ENCODE results near the gene RSU1. TPM values are rescaled to one million over a fixed set of nuclear protein-coding genes. Genes with fewer than 3 reads are reported as not detected.

The RSU1 gene
- total and polyA plus RNA-seq, 9 donors, result 59.4 to 93.9 (median 79.0) TPM

DNA sequence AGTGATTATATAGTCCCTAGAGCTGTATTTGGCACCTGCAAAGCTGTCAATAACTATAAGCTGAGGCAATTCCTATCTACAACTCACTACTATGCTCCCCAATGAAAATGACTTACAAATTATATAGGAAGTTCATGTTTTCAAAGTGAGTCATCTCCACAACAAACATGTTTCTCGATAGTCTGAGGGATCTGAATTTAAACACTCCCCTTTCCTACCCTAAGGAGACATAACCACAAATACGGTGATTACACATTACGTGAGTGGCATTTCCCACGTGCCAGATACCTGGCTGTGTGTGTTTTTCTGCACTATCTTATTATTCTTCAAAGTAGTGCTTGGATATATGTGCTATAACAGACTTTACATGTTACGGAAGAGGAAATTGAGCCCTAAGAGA is 173.1 kb downstream of the RSU1 start:
- H3K9me3 ChIP-seq (replicated peaks; ENCODE audit: control insufficient read depth, low read depth, low read length), result no peaks in the 10 kb centered on the region
- H3K4me1 ChIP-seq (ENCODE audit: control insufficient read depth, insufficient read depth, low read length), result peaks cover 3% of the 10 kb centered on the region
- no peak for DNase-seq
- WGBS (ENCODE audit: insufficient coverage), result 71% methylated on average over 1 of the region's 5 CpGs
- H3K27me3 ChIP-seq (ENCODE audit: control insufficient read depth, insufficient read depth, low read length), result no peaks in the 10 kb centered on the region
- H3K27ac ChIP-seq (ENCODE audit: low read length), result no peak overlapping the region
- H3K4me3 ChIP-seq (ENCODE audit: low read length), result no peak overlapping the region
- no peaks in the 10 kb centered on the region for H3K36me3 ChIP-seq (ENCODE audit: control insufficient read depth, insufficient read depth, low read length)

DNA sequence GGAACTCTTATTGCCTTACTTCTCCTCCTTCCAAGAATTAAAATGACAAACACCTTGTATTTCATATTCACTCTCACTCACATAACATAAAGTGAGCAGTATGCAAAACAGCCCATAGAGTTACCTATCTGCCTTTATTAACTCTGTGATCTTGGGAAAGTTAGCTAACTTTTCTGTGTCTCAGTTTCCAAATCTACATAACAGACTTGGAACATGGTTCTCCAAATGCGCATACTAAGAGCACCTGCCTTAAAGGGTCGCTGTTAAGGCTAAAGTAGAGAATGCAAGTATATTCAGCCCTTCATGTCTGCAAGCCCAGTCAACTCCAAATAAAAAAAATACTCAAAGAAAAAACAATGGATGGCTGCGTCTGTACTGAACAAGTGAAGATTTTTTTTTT is 173.7 kb downstream of the RSU1 start:
- Histone ChIP-seq H3K4me3 (ENCODE audit: low read length) (no peak overlapping the region), H3K27me3 (ENCODE audit: control insufficient read depth, insufficient read depth, low read length) (no peaks in the 10 kb centered on the region), H3K27ac (ENCODE audit: low read length) (no peak overlapping the region), H3K36me3 (ENCODE audit: control insufficient read depth, insufficient read depth, low read length) (no peaks in the 10 kb centered on the region), H3K9me3 (replicated peaks; ENCODE audit: control insufficient read depth, low read depth, low read length) (no peaks in the 10 kb centered on the region), H3K4me1 (ENCODE audit: control insufficient read depth, insufficient read depth, low read length) (peaks cover 3% of the 10 kb centered on the region)
- no CpG with 5 or more reads among the region's 3 CpGs for WGBS (ENCODE audit: insufficient coverage)
- no peak for DNase-seq

DNA sequence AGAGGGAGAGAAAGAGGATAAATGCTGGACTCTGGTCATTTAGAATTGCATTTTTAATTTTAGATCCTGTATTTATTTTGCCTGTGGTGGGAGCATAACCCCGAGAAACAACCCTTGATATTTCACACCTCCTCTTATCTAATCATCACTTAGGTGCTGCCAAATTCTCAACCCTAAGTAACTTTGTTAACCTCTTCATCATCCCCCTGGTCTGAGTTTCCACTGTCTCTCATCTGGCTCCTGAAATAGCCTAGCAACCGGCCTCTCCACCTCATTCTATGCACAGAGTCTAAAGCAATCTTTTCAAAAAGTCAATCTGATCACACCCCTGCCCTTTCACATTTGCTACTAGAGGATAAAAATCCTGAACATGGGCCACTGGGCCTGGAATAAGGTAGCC is 177.1 kb downstream of the RSU1 start:
- no peaks in the 10 kb centered on the region for H3K36me3 ChIP-seq (ENCODE audit: control insufficient read depth, insufficient read depth, low read length)
- 35% methylated on average over 2 of the region's 2 CpGs for WGBS (ENCODE audit: insufficient coverage)
- DNase-seq, result no peak
- H3K27me3 ChIP-seq (ENCODE audit: control insufficient read depth, insufficient read depth, low read length), result no peaks in the 10 kb centered on the region
- peaks cover 3% of the 10 kb centered on the region for H3K4me1 ChIP-seq (ENCODE audit: control insufficient read depth, insufficient read depth, low read length)
- no peak overlapping the region for H3K27ac ChIP-seq (ENCODE audit: low read length)
- no peak overlapping the region for H3K4me3 ChIP-seq (ENCODE audit: low read length)
- H3K9me3 ChIP-seq (replicated peaks; ENCODE audit: control insufficient read depth, low read depth, low read length), result no peaks in the 10 kb centered on the region

DNA sequence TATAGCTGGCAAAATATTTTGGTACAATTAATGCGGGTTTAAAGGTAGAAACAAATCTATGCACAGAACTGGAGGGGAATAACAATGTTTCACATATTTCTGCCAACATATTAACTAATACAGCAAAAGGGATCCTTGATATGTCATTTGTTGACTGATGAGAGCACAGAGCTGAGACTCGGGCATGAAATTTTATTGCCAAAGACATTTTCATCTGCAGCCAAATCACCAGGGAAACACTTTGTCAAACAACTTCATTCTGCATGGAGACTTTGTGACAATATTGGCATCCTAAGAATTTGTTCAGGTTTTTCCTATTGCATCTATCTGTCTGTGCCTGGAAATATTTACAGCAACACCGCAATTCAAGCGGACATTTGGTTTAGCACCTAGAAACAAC is 177.8 kb downstream of the RSU1 start:
- Histone ChIP-seq H3K27ac (ENCODE audit: low read length) (no peak overlapping the region), H3K4me3 (ENCODE audit: low read length) (no peak overlapping the region), H3K36me3 (ENCODE audit: control insufficient read depth, insufficient read depth, low read length) (no peaks in the 10 kb centered on the region), H3K27me3 (ENCODE audit: control insufficient read depth, insufficient read depth, low read length) (no peaks in the 10 kb centered on the region), H3K4me1 (ENCODE audit: control insufficient read depth, insufficient read depth, low read length) (peaks cover 3% of the 10 kb centered on the region), H3K9me3 (replicated peaks; ENCODE audit: control insufficient read depth, low read depth, low read length) (no peaks in the 10 kb centered on the region)
- DNase-seq, result no peak
- 40% methylated on average over 1 of the region's 4 CpGs for WGBS (ENCODE audit: insufficient coverage)

DNA sequence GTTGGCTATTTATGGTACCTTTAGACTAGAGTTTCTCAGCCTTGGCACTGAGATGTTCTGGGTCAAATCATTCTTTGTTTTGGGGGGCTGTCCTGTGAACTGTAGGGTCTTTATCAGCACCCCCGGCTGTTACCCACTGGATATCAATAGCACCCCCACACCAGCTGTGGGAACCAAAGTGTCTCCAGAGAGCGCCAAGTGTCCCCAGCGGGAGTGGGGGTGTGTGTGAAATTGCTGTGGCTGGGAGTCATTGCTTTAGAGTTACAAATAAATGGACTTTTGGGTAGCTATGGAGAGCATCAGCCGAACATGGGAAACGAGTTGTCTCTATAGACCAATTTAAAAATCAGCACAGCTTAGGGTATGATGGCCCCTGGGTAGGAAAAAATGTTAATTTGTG is 184.2 kb downstream of the RSU1 start:
- no CpG with 5 or more reads among the region's 5 CpGs for WGBS (ENCODE audit: insufficient coverage)

DNA sequence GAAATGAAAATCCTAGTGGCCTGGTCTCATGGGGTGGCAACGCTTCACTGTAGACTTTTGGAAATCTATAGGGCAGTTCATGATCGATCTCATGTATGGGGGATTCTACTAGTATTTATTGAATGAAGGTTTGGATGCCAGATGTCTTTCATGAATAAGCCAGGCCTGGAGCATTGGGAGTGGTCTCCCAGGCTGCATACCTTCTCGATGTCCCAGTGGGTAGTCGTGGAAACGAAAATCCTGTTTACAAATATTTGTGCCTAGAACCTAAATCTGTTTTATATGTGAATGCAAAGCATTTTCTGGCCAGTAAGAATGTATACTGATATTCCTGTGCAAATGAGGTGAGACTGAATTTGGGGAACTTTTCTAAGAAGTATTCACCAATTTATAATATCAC is 190.5 kb downstream of the RSU1 start:
- WGBS (ENCODE audit: insufficient coverage), result 82% methylated on average over 2 of the region's 5 CpGs
- Histone ChIP-seq H3K9me3 (replicated peaks; ENCODE audit: control insufficient read depth, low read depth, low read length) (no peaks in the 10 kb centered on the region), H3K27ac (ENCODE audit: low read length) (no peak overlapping the region), H3K4me3 (ENCODE audit: low read length) (no peak overlapping the region), H3K27me3 (ENCODE audit: control insufficient read depth, insufficient read depth, low read length) (no peaks in the 10 kb centered on the region), H3K36me3 (ENCODE audit: control insufficient read depth, insufficient read depth, low read length) (no peaks in the 10 kb centered on the region), H3K4me1 (ENCODE audit: control insufficient read depth, insufficient read depth, low read length) (no peaks in the 10 kb centered on the region)
- no peak for DNase-seq

More for the DNA sequence above, 184.2 kb downstream of the RSU1 start:
- H3K27me3 ChIP-seq (ENCODE audit: control insufficient read depth, insufficient read depth, low read length), result no peaks in the 10 kb centered on the region
- no peak for DNase-seq
- H3K36me3 ChIP-seq (ENCODE audit: control insufficient read depth, insufficient read depth, low read length), result no peaks in the 10 kb centered on the region
- H3K4me1 ChIP-seq (ENCODE audit: control insufficient read depth, insufficient read depth, low read length), result no peaks in the 10 kb centered on the region
- H3K9me3 ChIP-seq (replicated peaks; ENCODE audit: control insufficient read depth, low read depth, low read length), result no peaks in the 10 kb centered on the region
- H3K4me3 ChIP-seq (ENCODE audit: low read length), result no peak overlapping the region
- H3K27ac ChIP-seq (ENCODE audit: low read length), result no peak overlapping the region

DNA sequence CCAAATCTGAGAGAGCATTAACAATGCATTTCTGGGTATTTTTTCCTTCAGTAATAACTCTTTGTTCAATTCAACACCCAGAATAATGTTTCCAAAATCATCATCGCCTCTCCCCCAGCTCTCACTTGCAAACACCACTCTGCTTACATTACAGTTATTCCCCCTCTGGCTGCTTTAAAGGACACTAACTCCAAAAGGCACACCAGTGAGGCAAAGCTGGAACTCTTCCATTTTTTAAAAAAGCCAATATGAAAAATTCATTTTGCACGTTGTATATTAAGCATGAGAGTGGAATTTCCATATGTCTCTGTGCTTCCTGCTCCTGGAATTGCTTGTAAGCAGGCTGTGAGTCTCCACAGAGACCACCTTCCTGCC is 204.3 kb downstream of the RSU1 start:
- Histone ChIP-seq H3K4me3 (ENCODE audit: low read length) (no peak overlapping the region), H3K36me3 (ENCODE audit: control insufficient read depth, insufficient read depth, low read length) (no peaks in the 10 kb centered on the region)
- WGBS (ENCODE audit: insufficient coverage), result 40% methylated on average over 1 of the region's 2 CpGs

DNA sequence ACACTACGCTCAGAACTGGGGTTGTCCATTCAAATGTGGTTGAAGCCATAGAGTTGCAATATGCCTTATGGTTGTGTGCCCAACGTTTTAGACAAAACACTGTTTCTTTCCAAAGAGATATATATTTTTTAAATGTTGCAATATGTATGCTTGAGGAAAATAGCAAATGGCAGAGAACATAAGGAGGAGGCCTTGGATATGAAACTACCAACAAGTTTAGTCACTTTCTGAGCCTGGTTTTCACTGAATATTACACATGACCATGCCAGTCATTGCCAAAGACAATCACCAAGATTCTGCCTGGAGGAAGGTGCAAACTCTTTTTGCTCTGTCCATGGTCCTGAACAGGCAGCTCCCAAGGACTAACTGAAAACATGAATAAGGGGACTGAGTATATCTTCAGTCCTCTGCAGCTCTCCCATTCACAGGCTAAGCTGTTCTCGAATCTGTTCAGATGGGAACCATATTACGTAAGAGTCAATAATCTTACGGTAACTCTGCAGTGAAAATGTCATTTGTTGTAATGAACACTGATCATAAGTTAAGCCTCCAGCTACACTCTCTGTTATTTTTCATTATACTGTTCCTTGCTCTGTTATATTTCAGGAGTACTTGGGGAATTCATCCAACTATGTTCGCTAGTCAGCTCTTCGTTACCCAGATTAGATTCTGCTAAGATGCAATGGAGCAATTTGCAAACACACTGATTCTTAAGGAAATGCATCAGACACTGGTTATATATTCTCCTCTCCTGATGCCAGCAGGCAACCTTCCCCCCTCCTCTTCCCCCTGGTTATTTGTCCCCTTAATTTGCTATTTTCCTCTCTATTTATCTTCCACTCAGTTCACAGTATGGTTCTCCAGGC is 204.9 kb downstream of the RSU1 start:
- WGBS (ENCODE audit: insufficient coverage), result 95% methylated on average over 2 of the region's 7 CpGs
- H3K9me3 ChIP-seq (replicated peaks; ENCODE audit: control insufficient read depth, low read depth, low read length), result peaks cover 7% of the 10 kb centered on the region
- peak; percentile 61 for DNase-seq
- H3K36me3 ChIP-seq (ENCODE audit: control insufficient read depth, insufficient read depth, low read length), result no peaks in the 10 kb centered on the region
- no peaks in the 10 kb centered on the region for H3K27me3 ChIP-seq (ENCODE audit: control insufficient read depth, insufficient read depth, low read length)
- H3K27ac ChIP-seq (ENCODE audit: low read length), result no peak overlapping the region
- no peak overlapping the region for H3K4me3 ChIP-seq (ENCODE audit: low read length)
- H3K4me1 ChIP-seq (ENCODE audit: control insufficient read depth, insufficient read depth, low read length), result no peaks in the 10 kb centered on the region

More for the DNA sequence above, 204.3 kb downstream of the RSU1 start:
- H3K9me3 ChIP-seq (replicated peaks; ENCODE audit: control insufficient read depth, low read depth, low read length), result peaks cover 7% of the 10 kb centered on the region
- H3K4me1 ChIP-seq (ENCODE audit: control insufficient read depth, insufficient read depth, low read length), result no peaks in the 10 kb centered on the region
- no peaks in the 10 kb centered on the region for H3K27me3 ChIP-seq (ENCODE audit: control insufficient read depth, insufficient read depth, low read length)
- DNase-seq, result no peak
- no peak overlapping the region for H3K27ac ChIP-seq (ENCODE audit: low read length)

DNA sequence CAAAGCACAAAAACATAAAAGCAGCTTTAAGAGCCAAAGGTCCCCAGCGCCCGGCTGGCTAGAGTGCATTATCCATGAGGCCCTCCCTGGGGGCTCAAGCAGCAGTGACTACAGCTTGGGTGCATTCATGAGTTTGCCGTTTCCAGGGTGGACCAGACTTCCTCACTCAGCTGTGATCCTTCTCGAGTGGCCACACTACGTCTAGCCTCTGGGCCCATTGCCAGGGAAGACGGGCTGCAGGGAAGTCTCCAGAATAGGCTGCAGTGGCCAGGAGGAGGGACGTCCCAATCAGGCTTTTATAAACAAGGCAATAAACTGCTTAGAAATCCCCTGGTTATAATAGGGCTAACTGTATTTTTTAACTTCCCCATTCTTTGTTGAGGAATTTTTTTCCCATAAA is 206.2 kb downstream of the RSU1 start:
- Histone ChIP-seq H3K27me3 (ENCODE audit: control insufficient read depth, insufficient read depth, low read length) (no peaks in the 10 kb centered on the region), H3K9me3 (replicated peaks; ENCODE audit: control insufficient read depth, low read depth, low read length) (peaks cover 5% of the 10 kb centered on the region), H3K27ac (ENCODE audit: low read length) (no peak overlapping the region), H3K4me1 (ENCODE audit: control insufficient read depth, insufficient read depth, low read length) (no peaks in the 10 kb centered on the region), H3K36me3 (ENCODE audit: control insufficient read depth, insufficient read depth, low read length) (no peaks in the 10 kb centered on the region), H3K4me3 (ENCODE audit: low read length) (no peak overlapping the region)
- DNase-seq, result peak; percentile 39
- 22% methylated on average over 3 of the region's 7 CpGs for WGBS (ENCODE audit: insufficient coverage)

DNA sequence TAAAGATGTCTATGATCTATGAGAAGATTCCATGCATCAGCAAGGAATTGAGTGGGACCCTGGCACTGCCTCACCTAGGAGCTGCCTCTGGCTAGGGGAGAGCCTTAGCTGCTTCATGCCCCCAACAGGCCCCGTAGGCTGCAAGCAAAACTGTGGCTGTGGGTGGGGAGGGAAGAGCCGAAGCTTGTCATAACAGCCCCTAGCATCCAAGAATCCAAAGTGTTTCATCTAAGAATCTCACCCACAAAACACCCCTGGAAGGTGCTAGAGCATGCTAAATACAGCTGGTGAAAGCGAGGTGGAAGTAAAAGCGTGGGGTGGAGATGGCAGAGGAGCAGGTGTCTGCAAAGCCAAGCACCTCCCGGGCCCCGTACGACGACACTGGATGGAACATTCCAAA is 208.0 kb downstream of the RSU1 start:
- WGBS (ENCODE audit: insufficient coverage), result 81% methylated on average over 6 of the region's 8 CpGs
- DNase-seq, result no peak
- no peaks in the 10 kb centered on the region for H3K27me3 ChIP-seq (ENCODE audit: control insufficient read depth, insufficient read depth, low read length)
- H3K4me1 ChIP-seq (ENCODE audit: control insufficient read depth, insufficient read depth, low read length), result no peaks in the 10 kb centered on the region
- no peaks in the 10 kb centered on the region for H3K36me3 ChIP-seq (ENCODE audit: control insufficient read depth, insufficient read depth, low read length)
- no peak overlapping the region for H3K4me3 ChIP-seq (ENCODE audit: low read length)
- no peak overlapping the region for H3K27ac ChIP-seq (ENCODE audit: low read length)
- no peaks in the 10 kb centered on the region for H3K9me3 ChIP-seq (replicated peaks; ENCODE audit: control insufficient read depth, low read depth, low read length)

Data from muscle of leg (tissue), 11 donors.